Neuron (in vitro differentiated cells): ENCODE results near the gene ENOSF1.

Experiments
- H2AFZ ChIP-seq: one replicate; pipeline ENCODE4 v1.6.1; 2013; ENCODE audit warnings: low read depth, mild to moderate bottlenecking, inconsistent platforms, low read length, moderate library complexity
- H3K27me3 ChIP-seq: one replicate; pipeline ENCODE4 v1.6.1; 2013; ENCODE audit warnings: low read length; ENCODE audit not compliant: insufficient read depth
- H3K36me3 ChIP-seq: one replicate; pipeline ENCODE4 v1.6.1; 2013; ENCODE audit warnings: low read length; ENCODE audit not compliant: insufficient read depth
- H3K4me1 ChIP-seq: one replicate; pipeline ENCODE4 v1.6.1; 2013; ENCODE audit warnings: low read length; ENCODE audit not compliant: insufficient read depth
- H3K4me3 ChIP-seq: 2 replicates; pipeline ENCODE4 v1.5.1; 2013; ENCODE audit warnings: mild to moderate bottlenecking, low read length, moderate library complexity
- H3K9me3 ChIP-seq: one replicate; pipeline ENCODE4 v1.6.1; 2013; ENCODE audit warnings: low read length

The ENOSF1 gene

DNA sequence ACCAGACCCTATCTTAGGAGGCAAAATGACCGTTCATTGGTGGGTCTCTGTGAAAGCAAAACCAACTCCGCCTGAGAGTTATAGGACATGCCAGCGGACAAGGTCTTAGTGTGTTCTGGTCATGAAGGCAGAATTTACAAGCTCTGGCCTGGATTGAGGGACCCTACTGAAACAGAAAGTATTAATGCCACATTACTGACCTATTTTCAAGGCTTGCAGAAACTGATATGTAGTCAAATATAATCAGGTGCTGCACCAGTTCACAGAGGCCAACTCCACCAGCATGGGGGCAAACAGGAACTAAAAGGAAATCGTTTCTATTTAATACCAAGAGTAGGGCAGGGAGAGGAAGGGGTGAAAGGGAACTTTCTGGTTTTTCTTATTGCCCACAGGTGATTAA is 35.3 kb downstream of the ENOSF1 start:
- peaks cover 3% of the 10 kb centered on the region for H3K4me1 ChIP-seq
- H3K9me3 ChIP-seq = no peaks in the 10 kb centered on the region
- peaks cover 26% of the 10 kb centered on the region for H3K36me3 ChIP-seq
- no peak overlapping the region for H3K4me3 ChIP-seq
- no peak overlapping the region for H2AFZ ChIP-seq
- no peaks in the 10 kb centered on the region for H3K27me3 ChIP-seq

DNA sequence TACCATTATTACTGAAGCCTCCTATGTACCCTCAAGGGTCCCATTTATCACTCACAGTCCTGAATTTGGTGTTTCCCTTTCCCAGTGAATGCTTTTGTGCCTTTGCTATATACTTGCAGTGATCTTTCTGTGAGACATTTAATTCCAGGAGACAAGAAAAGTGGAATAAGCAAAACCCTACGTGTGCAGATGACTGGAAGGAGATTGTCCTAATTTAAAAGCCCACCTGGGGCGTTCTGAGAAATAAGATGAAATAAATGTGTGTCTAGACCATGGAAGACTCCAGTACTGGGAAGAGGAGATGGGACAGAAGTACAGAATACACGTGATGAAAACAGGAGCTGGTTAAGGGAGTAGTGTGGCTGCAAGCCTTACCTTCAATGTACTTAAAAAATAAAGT is 35.7 kb downstream of the ENOSF1 start:
- no peaks in the 10 kb centered on the region for H3K9me3 ChIP-seq
- peaks cover 29% of the 10 kb centered on the region for H3K36me3 ChIP-seq
- no peak overlapping the region for H3K4me3 ChIP-seq

DNA sequence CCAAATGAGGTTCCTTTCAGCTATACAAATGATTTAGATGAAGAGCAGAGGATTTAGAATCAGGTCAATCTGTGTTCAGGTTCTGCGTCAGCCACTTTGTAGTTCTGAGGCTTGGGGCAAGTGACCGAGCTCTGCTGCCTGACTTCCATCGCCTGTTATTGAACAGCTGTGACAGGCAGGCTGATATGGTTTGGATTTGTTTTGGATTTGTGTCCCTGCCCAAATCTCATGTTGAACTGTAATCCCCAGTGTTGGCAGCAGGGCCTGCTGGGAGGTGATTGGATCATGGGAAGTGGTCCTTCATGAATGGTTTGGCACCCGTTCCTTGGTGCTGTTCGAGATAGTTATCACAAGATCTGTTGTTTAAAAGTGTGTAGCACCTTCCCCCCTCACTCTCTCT is 36.4 kb downstream of the ENOSF1 start:
- Histone ChIP-seq H3K4me1 (peaks cover 3% of the 10 kb centered on the region), H3K9me3 (no peaks in the 10 kb centered on the region), H2AFZ (no peak overlapping the region), H3K27me3 (no peaks in the 10 kb centered on the region), H3K36me3 (peaks cover 33% of the 10 kb centered on the region), H3K4me3 (no peak overlapping the region)

More for the DNA sequence above, 35.7 kb downstream of the ENOSF1 start:
- H2AFZ ChIP-seq = no peak overlapping the region
- H3K4me1 ChIP-seq = peaks cover 3% of the 10 kb centered on the region
- H3K27me3 ChIP-seq = no peaks in the 10 kb centered on the region

DNA sequence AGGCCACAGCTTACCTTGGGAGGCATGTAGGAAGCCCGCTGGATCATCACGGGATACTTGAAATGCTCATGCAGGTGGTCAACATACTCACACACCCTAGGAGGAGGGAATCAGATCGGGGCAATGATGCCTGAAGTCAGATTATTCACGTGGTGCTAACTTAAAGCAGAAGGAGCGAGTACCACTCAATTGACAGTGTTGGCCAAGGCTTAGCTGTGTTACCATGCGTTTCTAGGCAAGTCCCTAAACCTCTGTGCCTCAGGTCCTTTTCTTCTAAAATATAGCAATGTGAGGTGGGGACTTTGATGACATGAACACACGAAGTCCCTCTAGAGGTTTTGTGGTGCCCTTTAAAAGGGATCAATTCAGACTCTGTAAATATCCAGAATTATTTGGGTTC is 37.1 kb downstream of the ENOSF1 start:
- Histone ChIP-seq H3K4me1 (peaks cover 3% of the 10 kb centered on the region), H3K9me3 (no peaks in the 10 kb centered on the region), H3K36me3 (peaks cover 41% of the 10 kb centered on the region), H3K4me3 (no peak overlapping the region), H2AFZ (no peak overlapping the region), H3K27me3 (no peaks in the 10 kb centered on the region)

DNA sequence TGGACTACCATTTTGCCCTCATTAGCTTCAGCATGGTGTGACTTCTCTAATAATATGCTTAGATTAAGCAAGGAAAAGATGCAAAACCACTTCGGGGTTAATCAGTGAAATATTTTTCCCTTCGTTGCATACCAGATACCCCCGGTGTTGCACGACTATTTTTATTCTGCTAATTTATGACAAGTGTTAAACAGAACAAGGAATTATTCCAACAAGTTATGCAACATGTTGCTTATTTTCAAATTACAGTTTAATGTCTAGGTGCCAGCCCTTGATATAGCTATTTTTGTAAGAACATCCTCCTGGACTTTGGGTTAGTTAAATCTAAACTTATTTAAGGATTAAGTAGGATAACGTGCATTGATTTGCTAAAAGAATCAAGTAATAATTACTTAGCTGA is 38.7 kb downstream of the ENOSF1 start:
- peaks cover 54% of the 10 kb centered on the region for H3K36me3 ChIP-seq
- no peaks in the 10 kb centered on the region for H3K9me3 ChIP-seq
- peaks cover 3% of the 10 kb centered on the region for H3K4me1 ChIP-seq
- H2AFZ ChIP-seq = no peak overlapping the region
- no peak overlapping the region for H3K4me3 ChIP-seq
- H3K27me3 ChIP-seq = no peaks in the 10 kb centered on the region

DNA sequence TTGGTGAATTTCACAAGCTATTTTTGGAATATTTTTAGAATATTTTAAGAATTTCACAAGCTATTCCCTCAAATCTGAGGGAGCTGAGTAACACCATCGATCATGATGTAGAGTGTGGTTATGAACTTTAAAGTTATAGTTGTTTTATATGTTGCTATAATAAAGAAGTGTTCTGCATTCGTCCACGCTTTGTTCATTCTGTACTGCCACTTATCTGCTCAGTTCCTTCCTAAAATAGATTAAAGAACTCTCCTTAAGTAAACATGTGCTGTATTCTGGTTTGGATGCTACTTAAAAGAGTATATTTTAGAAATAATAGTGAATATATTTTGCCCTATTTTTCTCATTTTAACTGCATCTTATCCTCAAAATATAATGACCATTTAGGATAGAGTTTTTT is 39.1 kb downstream of the ENOSF1 start:
- Histone ChIP-seq H2AFZ (no peak overlapping the region), H3K4me1 (peaks cover 3% of the 10 kb centered on the region), H3K27me3 (no peaks in the 10 kb centered on the region), H3K4me3 (no peak overlapping the region), H3K9me3 (no peaks in the 10 kb centered on the region), H3K36me3 (peaks cover 59% of the 10 kb centered on the region)

DNA sequence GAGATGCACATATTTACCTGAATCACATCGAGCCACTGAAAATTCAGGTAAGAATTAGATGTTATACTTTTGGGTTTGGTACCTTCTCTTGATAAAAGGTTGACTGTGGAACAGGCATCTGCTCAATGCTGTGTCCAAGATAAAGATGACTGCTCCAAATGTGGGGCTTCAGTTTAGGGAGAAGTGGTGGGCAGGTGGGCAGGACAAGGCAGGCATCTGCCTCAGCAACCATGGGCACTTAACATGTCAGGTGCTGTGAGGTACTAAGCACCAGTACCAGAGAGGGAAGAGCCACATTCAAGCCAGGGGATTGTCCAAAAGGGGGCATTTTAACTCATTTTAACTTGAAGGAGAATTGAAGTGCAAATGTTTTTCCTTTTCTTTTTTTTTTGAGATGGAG is 41.0 kb downstream of the ENOSF1 start:
- Histone ChIP-seq H3K36me3 (peaks cover 69% of the 10 kb centered on the region), H3K4me1 (no peaks in the 10 kb centered on the region)

DNA sequence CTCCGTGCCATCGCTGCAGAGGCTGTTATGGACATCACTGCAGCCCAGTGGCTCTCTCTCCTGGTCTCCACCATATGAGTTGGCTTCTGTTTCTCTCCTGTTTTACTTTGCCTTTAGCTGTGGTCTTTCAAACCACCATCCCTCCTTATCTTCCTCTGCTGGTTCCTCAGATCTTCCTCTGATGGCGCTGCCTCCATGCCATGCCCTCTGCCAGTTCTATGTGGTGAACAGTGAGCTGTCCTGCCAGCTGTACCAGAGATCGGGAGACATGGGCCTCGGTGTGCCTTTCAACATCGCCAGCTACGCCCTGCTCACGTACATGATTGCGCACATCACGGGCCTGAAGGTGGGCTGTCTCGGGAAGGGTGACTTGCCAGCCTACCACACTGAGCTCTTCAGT is 41.9 kb downstream of the ENOSF1 start:
- Histone ChIP-seq H3K4me3 (no peak overlapping the region), H3K27me3 (no peaks in the 10 kb centered on the region), H3K9me3 (peaks cover 4% of the 10 kb centered on the region), H3K4me1 (no peaks in the 10 kb centered on the region), H2AFZ (no peak overlapping the region), H3K36me3 (peaks cover 73% of the 10 kb centered on the region)

More for the DNA sequence above, 41.0 kb downstream of the ENOSF1 start:
- Histone ChIP-seq H3K9me3 (no peaks in the 10 kb centered on the region), H2AFZ (no peak overlapping the region), H3K4me3 (no peak overlapping the region), H3K27me3 (no peaks in the 10 kb centered on the region)

DNA sequence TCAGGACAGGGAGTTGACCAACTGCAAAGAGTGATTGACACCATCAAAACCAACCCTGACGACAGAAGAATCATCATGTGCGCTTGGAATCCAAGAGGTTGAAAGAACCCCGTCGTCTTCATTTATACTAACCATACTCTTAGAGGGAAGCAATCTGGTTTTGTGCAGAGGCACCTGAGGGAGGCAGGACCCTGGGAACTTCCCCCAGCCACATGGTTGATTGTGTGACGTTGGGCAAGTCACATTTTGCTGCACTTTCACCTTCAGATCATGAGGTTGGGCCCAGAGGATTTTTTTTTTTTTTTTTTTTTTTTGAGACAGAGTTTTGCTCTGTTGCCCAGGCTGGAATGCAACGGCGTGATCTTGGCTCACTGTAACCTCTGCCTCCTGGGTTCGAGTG is 43.4 kb downstream of the ENOSF1 start:
- Histone ChIP-seq H3K4me1 (no peaks in the 10 kb centered on the region), H2AFZ (no peak overlapping the region), H3K4me3 (no peak overlapping the region), H3K36me3 (peaks cover 64% of the 10 kb centered on the region), H3K27me3 (no peaks in the 10 kb centered on the region), H3K9me3 (peaks cover 4% of the 10 kb centered on the region)

DNA sequence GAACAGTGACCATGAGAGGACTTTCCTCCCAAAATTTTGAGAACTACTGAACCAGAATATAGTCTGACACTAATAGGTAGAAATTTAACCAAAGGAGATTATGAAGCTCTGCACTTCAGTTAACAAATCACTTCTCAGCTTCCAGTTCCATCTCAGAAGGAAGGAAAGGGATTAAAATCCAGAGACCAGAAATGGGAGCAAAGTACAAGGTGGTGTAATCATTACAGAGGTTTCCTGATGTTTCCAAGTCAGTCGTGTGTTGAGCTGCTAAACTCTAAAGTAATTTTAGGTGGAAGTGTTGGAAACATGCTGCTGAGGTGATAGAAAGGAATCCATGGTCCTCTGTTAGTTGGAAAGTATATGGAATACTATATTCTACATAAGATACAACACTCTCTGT is 44.2 kb downstream of the ENOSF1 start:
- peaks cover 57% of the 10 kb centered on the region for H3K36me3 ChIP-seq
- no peak overlapping the region for H2AFZ ChIP-seq

DNA sequence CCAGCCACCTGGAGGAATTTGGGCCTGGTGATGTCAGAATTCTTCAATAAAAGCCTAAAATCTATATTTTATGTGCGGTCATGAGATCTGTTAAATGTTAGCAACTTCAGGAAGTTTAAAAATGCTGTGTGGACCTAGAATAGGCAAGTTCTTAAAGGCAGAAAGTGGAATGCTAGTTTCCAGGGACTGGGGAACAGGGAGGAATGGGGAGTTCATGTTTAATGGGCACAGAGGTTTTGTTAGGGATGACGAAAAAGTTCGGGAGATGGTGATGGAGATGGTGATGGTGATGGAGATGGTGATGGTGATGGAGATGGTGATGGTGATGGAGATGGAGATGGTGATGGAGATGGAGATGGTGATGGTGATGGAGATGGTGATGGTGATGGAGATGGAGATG is 45.8 kb downstream of the ENOSF1 start:
- no peaks in the 10 kb centered on the region for H3K27me3 ChIP-seq
- H3K36me3 ChIP-seq = peaks cover 50% of the 10 kb centered on the region
- H2AFZ ChIP-seq = no peak overlapping the region
- no peaks in the 10 kb centered on the region for H3K4me1 ChIP-seq
- peaks cover 8% of the 10 kb centered on the region for H3K9me3 ChIP-seq
- no peak overlapping the region for H3K4me3 ChIP-seq

More for the DNA sequence above, 44.2 kb downstream of the ENOSF1 start:
- Histone ChIP-seq H3K4me1 (no peaks in the 10 kb centered on the region), H3K9me3 (peaks cover 4% of the 10 kb centered on the region), H3K4me3 (no peak overlapping the region), H3K27me3 (no peaks in the 10 kb centered on the region)

DNA sequence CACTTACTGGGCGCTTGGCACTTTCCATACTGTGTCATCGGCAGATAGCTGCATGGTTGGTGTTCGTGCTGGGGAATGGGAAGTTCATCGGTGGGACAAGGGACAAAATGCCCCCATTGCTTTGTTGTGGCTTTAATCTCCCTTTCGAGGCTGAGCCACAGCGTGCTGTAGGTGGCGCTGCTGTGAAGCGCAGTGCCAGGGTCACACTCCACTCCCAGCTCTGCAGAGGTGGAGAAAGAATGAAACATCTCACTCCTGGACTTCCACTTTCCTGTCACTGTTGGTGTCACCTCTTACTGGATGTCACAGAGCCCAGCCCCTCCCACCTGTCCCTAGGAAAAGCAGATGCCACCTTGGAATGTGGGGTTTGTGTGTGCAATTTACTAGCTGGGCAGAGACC is 46.3 kb downstream of the ENOSF1 start:
- H3K36me3 ChIP-seq = peaks cover 51% of the 10 kb centered on the region
- no peak overlapping the region for H2AFZ ChIP-seq
- H3K9me3 ChIP-seq = peaks cover 11% of the 10 kb centered on the region
- H3K4me1 ChIP-seq = no peaks in the 10 kb centered on the region
- H3K4me3 ChIP-seq = no peak overlapping the region
- H3K27me3 ChIP-seq = no peaks in the 10 kb centered on the region

DNA sequence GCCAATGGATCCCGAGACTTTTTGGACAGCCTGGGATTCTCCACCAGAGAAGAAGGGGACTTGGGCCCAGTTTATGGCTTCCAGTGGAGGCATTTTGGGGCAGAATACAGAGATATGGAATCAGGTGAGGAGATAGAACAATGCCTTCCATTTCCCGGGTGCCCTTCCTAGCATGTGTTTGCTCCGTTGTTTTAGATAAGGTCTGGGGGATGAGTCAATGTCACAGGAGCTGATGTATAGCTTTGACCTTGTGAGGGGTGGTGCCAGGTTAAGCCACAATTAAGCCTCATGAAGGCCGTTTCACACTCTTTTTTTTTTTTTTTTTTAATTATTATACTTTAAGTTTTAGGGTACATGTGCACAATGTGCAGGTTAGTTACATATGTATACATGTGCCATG is 50.2 kb downstream of the ENOSF1 start:
- Histone ChIP-seq H3K27me3 (no peaks in the 10 kb centered on the region), H3K4me1 (peaks cover 7% of the 10 kb centered on the region), H3K9me3 (peaks cover 25% of the 10 kb centered on the region), H3K36me3 (peaks cover 38% of the 10 kb centered on the region), H3K4me3 (no peak overlapping the region), H2AFZ (no peak overlapping the region)

DNA sequence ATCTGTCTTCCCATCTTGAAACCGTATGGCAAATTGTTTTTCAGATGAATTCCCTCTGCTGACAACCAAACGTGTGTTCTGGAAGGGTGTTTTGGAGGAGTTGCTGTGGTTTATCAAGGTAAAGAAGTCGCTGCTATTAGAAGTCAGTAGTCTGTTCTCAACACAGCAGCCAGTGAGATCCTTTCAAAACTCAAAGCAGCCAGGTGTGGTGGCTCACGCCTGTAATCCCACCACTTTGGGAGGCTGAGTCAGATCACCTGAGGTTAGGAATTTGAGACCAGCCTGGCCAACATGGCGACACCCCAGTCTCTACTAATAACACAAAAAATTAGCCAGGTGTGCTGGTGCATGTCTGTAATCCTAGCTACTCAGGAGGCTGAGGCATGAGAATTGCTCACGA is 52.8 kb downstream of the ENOSF1 start:
- H3K36me3 ChIP-seq = peaks cover 32% of the 10 kb centered on the region
- no peak overlapping the region for H3K4me3 ChIP-seq
- peaks cover 22% of the 10 kb centered on the region for H3K9me3 ChIP-seq
- H3K4me1 ChIP-seq = peaks cover 7% of the 10 kb centered on the region
- no peaks in the 10 kb centered on the region for H3K27me3 ChIP-seq
- H2AFZ ChIP-seq = no peak overlapping the region
